HK-2 (cell line): ENCODE data around the gene MYH6.
"Not testable (repeated sequence)": the region's sequence is repeated elsewhere in the genome, so short reads cannot be mapped to it uniquely, and the experiment has no call there.

ENCODE experiments used
- DNase-seq: peaks from one replicate; pipeline ENCODE4 v3.0.0-alpha.2; 2018; ENCODE audit not compliant: unreplicated experiment

Gene MYH6

DNA sequence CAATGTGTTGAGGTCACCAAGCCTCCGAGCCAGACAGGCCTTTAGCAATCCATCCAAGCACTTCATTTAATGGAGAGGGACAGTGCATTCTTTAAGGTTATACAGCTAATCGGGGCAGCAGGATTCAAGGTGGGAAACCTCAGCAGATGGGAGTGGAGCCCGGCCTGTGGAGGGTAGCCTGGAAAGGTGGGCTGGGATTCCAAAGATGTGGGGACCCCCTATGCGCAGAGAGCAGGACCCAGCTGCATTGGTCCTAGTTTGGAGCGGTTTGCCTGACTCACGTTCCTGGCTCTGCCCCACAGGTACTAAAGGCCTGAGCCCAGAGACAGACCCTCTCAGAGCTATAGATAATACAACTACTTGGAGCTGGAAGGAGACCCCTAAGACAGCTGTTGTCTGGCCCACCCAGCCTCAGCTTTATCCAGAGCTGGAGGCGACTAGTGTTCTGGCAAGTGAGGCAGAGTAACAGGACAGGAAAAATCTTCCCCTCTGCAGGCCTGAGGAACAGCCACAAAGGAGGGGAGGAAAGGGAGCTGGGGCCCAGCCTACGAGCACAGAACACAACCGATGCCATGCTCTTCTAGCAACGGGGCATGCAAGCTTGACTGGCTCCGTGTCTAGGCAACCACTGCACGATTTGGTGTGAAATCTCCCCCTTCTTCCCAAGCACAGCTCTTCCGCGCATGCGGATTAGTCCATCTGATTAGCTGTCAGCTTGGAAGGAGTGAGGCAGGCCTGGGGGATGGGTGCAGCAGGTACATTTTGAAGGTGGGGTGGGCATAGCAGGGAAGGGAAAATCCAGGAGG lies 28.5 kb upstream of the MYH6 start:
- DNase-seq, result no peak

DNA sequence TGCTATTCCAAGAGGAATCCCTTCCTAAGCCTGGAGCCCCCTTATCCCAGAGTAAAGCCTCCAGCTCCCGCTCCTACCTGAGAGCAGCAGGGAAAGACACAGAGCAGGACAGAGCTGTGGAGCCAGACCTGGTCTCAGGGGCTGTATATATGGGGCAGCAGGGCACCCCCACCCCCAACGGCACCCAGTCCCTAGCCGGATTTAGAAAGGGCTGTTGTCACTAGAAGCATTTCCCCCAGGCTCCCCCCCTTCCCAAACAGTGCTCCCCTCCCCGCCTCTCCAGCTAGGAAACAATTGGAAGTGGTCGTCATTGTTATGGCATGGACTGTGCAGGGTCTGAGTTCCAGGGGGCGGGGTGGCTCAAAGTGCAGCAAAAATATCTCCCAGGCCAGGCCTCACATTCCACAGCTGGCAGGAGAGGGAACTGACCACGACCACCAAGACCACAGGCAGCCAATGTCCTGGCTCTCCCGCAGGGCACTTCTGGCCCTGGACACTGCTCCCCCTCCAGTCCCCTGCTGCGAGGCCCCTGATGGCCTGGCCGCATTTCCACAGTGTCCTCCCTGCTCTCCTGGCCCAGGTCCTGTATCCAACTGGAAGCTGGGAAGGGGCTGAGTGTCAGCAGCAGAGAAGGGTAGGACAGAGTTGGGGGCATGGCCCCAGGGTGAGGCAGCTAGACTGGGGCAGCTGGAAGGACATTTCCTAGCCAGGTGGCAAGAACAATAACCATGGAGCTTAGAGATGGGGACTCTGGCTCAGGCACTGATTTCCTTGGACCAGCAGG lies 27.7 kb upstream of the MYH6 start, which contains the start of gene MYH7:
Gene MYH7 (minus strand): TSS at position 118 of the 784 bp plus-strand sequence. CDS start 1,928 bp downstream, outside the sequence.
- DNase-seq, result no peak

DNA sequence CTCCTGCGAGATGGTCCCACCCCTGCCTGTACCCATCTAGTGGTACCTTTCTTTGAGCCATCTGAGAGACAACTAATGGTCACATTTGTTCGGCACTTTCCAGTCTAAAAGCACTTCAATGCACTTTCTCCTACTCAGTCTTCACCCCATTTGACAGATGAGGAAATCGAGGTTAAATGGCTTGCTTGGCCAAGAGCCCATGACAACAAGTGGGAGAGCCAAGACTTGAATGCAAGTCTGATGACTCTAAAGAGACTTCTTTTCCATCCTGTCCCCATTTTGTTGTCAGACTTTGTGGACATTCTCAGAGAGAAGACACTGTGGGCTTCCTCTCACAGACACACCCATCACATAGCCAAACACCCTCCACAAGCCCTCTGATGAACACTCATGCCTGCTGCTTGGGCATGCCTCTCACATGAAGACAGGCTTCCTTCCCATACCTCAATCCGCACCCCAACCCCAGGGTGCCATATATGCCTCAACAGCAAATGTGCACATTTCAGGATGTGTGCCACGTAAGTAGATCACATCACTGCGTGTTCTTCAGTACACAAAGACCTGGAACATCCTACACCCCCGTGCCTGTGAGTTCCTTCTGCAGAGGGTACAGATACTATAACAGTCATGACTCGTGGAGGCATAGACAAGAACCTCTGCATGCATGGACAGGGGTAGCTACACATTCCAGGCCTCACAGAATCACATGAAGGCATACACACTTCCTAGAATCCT lies 26.6 kb upstream of the MYH6 start:
- no peak for DNase-seq

DNA sequence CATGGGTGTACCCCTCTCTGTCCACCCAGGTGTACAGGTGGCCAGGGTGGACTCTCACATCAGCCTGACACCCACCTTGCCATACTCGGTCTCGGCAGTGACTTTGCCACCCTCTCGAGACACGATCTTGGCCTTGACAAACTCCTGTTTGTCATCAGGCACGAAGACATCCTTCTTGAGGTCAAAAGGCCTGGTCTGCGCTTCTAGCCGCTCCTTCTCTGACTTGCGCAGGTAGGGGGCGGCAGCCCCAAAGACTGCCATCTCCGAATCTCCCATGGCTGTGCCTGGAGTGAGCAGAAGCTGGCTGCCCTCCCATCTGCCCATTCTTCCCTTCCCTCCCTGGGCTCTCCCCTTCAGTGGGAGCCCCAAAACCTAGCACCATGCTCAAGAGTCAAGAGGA lies 25.4 kb upstream of the MYH6 start:
- no peak for DNase-seq

DNA sequence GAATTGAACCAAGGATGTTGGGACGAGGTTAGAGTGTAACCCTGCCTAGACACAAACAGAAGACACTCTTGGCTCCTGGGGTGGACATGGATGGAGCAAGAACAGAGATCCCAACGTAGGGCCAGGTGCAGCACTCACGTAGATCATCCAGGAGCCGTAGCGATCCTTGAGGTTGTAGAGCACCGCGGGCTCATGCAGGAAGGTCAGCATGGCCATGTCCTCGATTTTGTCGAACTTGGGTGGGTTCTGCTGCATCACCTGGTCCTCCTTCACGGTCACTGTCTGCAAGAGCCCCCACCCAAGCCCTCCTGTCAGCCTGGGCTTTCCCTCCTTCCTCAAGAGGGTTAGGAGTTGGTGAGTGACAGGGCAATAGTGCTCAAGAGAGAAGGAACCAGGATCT lies 24.9 kb upstream of the MYH6 start:
- DNase-seq, result no peak

DNA sequence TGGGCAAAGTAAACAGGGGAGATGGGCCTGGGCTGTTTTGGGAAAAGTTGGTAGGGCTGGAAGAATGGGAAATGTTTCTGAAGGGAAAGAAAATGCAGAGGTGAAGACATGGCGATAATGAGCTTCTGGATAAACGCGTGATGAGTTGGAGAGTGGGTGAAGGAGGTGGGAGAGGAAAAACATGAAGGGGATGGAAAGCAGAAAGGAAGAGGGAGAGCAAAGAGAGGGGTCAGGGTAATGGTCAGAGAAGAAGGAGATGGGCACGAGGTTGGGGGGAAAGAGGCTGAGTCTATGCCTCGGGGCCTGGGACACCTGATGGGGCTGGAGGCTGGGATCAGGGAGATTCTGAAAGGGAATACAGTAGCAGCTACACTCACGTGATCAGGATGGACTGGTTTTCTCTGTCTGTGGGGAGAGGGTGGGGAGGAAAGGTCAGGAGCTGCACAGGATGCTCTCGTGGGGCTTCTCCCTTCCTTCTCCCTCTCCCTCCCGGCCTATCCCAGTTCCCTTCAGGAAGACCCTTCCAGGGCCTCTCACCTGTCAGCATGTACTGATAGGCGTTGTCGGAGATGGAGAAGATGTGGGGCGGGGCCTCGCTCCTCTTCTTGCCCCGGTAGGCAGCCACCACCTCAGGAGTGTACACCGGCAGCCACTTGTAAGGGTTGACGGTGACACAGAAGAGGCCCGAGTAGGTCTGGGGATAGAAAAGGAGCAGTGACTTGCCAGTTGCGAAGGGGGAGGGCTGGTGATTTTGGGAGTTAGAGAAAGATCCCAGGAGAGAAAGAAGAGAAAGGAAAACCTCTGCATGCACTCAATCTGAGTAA lies 24.2 kb upstream of the MYH6 start:
- DNase-seq, result no peak

DNA sequence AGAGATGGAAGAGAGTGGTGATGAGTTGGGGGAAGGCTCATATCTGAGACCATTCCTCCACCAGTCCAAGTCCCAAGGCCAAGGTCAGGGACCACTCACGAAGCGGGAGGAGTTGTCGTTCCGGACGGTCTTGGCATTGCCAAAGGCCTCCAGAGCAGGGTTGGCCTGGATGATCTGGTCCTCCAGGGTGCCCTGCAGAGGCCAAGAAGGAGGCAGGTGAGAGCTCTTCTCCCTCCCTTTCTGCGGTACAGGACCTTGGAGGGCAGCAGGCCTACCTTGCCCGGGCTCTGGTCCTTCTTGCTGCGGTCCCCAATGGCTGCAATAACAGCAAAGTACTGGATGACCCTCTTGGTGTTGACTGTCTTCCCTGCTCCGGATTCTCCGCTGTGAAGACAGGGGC lies 23.4 kb upstream of the MYH6 start:
- no peak for DNase-seq

DNA sequence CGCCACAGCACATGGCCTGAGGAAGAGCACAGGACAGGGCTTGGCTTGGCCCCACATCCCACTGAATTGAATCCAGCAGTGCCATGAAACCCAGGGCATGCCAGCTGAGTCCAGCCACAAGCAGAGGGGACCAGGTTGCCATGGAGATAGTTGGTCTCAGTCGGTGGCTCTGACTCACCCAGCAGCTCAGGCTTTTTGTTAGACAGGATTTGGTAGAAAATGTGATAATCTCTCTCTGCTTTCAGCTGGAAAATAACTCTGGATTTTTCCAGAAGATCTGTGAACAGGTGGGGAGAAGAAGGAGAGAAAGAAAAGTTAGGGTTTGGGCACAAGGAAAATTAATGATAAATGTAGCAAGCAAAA lies 22.6 kb upstream of the MYH6 start:
- DNase-seq, result peak; percentile 16

DNA sequence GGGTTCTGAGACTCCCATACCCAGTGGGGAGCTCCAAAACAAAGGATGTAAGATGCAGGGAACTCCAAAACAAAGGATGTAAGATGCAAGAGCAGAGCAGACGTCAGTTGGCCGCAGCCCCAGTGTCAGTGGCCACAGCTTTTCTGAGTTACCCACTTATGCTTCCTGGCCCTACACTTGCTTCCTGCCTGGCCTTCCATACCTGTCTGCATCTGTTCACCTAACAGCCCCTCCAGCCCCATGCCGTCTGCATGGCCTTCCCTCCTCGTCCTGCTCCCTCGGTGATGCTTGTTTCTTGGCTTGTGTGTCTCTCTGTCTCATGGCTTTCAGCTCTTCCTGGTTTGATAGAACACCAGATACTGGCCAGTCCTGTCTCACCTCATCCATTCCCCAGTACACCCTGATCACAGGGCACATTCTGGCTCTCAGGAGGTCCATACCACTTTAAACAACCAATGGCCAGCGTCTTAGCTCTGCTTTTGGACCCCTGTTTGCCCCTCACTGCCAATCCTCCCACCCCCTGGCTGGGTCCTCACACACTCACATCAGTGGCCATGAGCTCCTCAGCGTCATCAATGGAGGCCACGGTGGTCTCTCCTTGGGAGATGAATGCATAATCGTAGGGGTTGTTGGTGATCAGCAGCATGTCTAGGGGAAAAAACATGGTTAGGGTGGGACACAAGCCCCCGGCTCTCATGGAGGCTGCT lies 22.1 kb upstream of the MYH6 start:
- no peak for DNase-seq

DNA sequence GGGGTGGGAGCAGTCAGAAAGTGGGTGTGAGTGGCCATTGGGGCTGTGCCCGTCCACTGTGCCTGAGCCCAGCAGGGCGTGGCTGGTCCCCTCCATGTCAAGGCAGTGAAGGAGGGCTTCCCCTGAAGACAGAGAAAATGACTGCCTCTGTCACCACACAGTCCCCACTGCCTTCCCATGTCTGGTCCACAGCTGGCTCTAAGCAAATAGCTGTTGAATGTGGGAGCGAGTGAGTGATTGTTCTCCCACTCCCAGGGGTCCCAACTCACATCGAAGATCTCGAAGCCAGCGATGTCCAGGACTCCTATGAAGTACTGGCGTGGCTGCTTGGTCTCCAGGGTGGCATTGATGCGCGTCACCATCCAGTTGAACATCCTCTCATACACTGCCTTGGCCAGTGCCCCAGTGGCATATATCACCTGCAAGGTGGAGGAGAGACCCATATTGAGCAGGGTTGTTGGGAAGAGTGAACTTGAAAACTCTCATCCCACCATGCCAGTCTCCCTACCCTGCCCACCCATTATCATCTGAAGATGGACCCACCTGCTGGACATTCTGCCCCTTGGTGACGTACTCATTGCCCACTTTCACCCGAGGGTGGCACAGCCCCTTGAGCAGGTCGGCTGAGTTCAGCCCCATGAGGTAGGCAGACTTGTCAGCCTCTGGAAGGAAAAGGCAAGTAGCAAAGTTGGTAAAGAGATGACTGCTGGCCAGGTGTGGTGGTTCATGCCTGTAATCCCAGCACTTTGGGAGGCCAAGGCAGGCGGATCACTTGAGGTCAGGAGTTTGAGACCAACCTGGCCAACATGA lies 20.8 kb upstream of the MYH6 start:
- no peak for DNase-seq

DNA sequence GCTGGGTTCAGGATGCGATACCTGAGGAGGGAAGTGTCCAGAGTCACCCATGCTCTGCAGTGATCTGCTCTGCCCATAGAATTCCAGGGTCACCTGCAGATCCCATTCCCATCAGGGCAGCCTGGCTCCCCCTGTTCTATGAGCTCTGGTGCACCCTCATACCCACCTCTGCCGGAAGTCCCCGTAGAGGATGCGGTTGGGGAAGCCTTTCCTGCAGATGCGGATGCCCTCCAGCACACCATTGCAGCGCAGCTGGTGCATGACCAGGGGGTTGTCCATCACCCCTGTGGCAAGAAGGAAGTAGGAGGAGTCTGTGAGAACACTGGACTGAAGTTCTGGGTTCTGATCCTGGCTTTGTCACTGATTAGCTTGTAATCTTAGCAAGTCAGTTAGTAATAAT lies 17.7 kb upstream of the MYH6 start:
- not testable (repeated sequence) for DNase-seq

DNA sequence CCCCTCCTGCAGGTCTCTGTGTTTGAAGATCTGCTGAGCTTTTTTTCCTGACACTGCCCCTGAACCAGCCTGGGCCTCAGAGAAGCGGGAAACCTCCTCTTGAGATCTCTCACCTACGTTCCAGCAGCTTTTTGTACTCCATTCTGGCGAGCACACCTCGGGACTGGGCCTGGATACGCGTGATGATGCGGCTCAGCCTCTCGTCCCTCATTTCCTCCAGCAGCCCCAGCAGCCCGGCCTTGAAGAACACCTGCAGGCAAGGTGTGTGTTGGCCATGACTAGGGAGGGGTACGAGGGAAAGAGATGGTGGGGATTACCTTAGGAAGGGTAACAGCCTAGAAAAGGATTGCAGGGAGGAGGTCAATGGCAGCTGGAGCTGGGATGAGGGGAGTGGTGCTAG lies 17.1 kb upstream of the MYH6 start:
- DNase-seq, result no peak

DNA sequence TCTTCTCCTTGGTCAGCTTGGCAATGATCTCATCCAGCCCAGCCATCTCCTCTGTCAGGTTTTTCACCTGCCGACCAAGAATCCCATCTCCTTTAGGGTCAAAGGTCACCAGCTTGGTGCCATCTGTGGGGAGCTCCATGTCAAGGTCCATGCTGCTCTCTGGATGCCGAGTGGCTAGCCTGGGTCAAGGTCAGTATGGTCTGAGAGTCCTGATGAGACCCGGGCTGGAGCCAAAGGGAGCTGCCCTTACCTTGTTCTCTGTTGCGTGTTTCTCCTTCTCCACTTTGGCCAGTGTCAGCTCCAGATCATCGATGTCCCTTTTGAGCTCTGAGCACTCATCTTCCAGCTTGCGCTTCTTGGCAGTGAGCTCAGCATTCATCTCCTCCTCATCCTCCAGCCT lies 15.6 kb upstream of the MYH6 start:
- no peak for DNase-seq

DNA sequence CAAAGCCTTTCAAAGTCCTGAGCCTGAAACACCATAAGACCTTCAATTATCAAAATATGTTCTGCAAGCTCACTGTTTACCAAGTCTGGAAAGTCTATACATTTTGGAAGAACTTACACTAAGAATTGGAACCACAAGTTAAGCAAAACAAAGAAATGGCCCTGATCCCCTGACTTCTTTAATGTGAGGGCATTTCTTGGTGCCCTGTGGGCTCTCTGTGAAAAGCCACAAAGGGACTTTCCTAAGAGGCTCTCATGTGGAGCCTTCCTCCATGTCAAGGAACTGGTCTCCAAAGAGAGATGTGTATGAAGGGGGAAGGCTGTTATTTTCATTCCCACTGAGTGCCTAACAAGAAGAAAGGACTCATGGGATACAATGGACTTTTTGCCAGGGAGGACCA lies 13.5 kb upstream of the MYH6 start:
- no peak for DNase-seq

DNA sequence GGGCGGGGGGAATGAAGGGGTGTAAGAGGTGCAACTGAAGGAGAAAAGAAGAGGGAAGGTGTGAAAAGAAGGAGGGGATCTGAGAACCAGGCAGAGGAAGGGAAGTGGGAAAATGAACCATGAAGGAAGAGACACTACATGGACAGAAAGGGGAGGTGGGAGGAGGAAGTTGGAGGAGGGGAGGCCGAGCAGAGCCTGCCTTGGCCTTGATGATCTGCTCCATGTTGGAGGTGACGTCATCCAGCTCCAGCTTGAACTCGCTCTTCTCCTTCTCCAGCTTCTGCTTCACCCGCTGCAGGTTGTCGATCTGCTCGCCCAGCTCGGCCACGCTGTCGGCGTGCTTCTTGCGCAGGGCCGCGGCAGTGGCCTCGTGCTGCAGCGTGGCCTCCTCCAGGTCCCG lies 11.6 kb upstream of the MYH6 start:
- not testable (repeated sequence) for DNase-seq

DNA sequence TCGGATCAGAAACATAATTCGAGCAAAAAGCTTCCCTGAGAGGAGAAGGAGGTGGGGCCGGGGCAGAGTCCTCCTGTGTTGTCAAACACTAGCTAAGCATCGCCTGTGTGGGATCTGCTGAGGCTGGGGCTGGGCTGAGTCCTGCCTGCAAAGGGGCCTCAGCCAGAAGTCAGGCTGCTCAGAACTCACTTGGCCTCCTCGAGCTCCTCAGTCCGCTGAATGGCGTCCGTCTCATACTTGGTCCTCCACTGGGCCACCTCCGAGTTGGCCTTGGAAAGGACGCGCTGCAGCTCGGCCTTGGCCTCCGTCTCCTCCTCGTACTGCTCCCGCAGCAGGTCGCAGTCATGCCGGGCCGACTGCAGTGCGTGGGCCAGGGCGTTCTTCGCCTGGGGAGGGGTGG lies 9.9 kb upstream of the MYH6 start:
- no peak for DNase-seq

DNA sequence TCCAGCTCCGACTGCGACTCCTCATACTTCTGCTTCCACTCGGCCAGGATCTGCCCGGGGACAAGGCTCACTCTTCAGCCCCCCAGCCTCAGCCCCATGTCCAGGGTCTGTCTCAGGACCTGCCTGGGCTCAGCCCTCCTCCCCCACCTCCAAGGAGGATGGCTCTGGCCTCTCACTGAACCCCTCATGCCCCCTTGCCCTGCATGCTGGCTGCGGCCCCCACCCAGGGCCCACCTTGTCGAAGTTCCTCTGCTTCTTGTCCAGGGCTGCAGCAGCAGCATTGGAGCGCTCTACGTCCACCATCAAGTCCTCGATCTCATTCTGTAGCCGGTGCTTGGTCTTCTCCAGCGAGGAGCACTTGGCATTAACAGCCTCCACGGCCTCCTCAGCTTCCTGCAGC lies 9.2 kb upstream of the MYH6 start:
- not testable (repeated sequence) for DNase-seq

DNA sequence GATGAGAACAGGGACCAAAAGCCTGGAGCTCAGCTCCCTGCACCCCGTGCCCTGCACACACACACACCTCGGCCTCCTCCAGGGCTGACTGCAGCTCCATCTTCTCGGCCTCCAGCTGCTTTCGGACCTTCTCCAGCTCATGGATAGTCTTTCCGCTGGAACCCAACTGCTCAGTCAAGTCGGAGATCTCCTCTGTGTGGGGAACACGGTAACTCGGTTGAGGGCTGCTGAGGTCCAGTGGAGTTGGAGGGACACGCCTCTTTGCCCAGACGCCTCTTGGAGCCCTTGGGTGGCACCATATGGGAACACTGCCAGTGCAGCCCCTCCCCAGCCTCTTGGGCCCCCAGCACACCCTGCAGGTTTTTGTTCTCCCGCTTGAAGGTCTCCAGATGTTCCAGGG lies 8.7 kb upstream of the MYH6 start:
- no peak for DNase-seq

DNA sequence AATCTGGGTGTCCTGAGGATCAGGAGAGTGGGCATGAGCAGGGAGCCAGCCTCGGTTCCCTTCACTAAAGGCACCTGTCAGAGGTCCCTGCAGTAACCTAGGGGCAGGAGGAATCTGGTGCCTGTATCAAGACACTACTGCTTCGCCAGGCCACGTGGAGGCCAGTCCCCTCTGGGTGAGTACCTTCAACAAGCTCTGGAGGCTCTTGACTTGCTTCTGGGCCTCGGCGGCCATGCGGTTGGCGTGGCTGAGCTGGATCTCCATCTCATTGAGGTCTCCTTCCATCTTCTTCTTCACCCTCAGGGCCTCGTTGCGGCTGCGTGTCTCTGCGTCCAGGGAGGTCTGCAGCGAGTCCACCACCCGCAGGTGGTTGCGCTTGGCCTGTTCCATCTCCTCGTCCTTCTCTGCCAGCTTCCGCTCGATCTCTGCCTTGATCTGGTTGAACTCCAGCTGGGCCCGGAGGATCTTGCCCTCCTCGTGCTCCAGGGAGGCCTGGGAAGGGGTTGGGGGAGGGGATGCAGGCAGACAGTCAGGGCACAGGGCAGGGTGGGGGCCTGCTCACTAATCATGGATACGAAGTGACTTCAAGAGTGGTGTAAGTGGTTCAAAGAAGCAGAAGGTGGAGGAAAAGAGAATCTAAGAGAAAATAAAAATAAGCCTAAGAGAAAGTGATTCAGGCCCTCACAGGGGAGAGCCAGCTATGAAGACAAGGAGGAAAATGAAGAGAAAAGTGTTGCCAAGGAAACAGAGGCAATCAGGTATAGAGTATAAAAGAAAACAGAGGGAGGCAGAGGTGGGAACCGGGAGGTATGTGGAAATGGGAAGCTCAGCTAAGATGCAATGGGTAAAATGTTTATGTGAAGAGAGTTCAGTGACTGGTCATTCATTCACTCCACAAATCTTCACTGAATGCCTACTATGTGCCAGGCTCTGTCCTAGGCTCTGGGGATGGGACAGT lies 8.0 kb upstream of the MYH6 start:
- DNase-seq, result no peak
